Measurements from ENCODE around the gene BMAL1.
"Not testable (repeated sequence)": the region's sequence is repeated elsewhere in the genome, so short reads cannot be mapped to it uniquely, and the experiment has no call there.

The BMAL1 gene

DNA sequence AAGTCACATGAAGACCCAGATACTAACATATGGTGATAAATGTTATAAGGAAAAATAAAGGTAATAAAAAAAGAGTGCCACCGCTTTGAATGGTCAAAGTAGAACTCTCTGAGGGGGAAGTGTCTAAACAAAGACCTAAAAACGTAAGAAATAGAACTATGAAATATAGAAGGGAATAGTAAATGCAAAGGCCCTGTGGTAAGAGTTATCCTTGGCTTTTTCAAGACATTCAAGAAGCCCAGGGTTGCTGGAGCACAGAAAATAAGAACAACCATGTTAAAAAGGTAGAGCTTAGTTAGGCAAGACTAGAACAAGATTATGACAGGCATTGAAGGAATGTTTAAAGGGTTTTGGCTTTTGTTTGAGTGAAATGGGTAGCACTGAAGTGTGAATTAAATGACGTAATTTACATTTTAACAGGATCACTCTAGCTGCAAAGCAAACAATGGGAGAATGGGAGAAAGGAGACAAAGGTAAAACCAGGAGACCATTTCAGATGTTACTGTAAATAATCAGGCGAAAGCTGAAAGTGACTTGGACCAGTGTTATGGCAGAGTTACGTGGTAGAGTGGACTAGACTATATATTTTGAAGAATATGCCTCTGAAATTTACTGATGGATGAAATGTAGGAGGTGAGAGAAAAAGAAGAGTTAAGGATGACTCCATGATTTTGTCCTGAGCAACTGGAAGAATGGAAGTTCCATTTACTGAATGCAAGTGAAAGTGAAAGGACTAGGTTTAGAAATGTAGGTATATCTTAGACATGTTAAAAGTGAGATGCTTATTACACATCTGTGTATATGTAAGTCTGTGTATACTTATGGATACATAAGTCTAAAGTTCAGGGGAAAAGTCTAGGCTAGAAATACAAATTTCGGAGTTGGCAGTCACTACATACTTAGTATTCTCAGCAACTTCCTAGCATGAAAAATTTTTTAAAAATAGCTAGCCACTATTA lies 156.9 kb downstream of the BMAL1 start:
- in situ Hi-C loops (cut with MboI; ENCODE audit: low sequenced_read_pairs): no loop called here

DNA sequence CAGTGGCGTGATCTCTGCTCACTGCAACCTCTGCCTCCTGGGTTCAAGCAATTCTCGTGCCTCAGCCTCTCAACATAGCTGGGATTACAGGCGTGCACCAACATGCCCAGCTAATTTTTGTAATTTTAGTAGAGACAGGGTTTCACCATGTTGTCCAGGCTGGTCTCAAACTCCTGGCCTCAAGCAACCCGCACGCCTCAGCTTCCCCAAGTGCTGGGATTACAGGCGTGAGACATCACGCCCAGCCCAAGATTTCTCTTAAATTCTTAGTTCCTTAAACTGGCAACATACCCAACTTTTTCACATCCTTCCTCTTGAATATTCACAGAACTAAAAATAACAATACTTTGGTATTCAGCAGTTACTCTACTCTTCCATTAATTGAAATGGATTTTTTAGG lies 159.2 kb downstream of the BMAL1 start:
- in situ Hi-C loops (cut with MboI; ENCODE audit: low sequenced_read_pairs): not testable (repeated sequence)

All from HL-60/S4 (cell line).